ENCODE measurements around the gene COX8A.
"Not testable (repeated sequence)": the region's sequence is repeated elsewhere in the genome, so short reads cannot be mapped to it uniquely, and the experiment has no call there.

The COX8A gene

DNA sequence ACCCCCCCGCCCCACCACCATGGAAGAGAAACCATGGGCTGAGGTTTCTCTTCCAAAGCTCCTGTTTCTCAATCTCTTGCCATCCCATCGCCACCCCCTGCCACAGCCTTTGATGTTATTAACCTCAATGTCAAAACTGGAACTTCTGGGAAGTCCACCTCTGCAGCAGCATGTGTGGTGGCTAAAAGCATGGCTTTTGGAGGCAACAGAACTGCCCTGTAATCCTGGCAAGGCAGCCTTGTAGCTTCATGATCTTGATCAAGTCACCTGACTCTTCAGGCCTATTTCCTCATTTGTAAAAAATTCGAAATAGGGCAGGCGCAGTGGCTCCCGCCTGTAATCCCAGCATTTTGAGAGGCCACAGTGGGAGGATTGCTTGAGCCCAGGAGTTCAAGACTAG is 3.5 kb upstream of the COX8A start:
- no peak for FAIRE-seq

DNA sequence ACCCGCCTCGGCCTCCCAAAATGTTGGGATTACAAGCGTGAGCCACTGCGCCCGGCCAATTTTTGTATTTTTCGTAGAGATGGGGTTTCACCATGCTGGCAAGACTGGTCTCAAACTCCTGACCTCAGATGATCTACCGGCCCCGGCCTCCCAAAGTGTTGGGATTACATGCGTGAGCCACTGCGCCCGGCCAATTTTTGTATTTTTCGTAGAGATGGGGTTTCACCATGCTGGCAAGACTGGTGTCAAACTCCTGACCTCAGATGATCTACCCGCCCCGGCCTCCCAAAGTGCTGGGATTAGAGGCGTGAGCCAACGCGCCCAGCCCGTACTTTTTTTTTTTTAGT is 535 bp upstream of the COX8A start:
- FAIRE-seq: not testable (repeated sequence)

DNA sequence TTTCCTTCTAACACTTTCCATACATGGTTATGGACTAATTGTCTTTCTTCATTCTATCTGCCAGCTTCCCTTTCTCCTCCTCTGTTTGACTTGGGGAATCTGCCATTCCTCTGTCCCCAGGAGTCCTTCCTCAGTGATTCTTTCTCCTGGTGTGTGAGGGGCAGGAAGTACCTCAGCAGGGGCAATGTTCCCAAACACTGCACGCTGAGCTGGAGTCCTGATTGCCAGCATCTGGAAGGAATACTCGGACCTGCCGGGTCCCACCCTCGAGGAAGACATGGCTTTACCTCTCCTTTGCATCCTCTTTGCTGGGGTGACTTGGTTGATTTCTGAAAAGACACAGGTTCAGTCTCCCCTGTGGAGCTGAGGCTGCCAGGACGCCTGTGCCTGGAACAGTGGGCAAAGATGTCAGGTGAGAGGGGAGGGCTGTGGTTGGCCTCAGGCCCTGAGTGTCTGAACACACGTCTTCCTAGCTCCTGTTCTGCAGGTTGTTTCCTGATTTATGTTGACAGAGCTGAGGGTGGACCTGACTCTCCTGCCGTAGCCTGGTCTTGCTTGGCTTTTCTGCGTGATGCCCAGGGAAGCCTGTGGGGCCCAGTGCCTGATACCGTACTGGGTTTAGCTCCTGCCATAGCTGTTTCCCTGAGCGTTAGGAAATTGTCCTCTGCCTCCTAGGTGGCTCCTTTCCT is 4.3 kb downstream of the COX8A start:
- no peak for FAIRE-seq

DNA sequence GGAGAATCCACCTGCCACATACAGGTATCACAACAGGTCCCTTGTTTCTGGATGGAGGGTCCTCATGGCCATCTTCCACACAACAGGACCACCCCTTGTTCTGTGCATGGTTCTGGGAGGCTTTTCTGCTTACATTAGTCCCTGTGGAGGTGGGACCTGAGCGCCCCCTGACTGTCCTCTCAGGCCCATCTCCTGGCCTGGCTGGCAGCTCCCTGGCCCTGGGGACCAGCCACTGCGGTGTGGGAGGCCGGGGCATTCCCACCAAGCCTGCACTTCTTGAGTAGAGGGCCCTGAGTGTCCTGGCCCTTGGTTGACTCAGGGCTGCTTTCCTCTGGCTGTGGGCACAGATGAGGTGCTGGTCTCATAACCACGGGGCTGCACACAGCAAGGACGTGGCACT is 5.0 kb downstream of the COX8A start:
- no peak for FAIRE-seq

DNA sequence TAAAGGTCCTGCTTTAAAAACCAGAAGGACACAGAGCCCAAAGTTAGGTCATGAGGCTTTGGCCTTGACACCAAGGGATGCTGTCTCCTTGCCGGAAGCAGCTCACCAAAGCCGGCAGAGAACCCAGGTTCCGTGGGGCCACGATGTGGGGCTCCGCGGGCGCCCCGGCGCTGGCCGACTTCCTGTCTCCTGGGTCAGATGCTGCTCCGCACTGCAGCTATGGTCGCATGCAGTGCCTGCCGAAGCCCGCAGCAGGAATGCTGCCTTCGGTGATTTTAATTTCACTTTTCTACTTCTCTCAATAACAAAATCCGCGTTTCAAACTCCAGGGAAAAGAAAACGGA is 11.4 kb downstream of the COX8A start:
- no peak for FAIRE-seq

DNA sequence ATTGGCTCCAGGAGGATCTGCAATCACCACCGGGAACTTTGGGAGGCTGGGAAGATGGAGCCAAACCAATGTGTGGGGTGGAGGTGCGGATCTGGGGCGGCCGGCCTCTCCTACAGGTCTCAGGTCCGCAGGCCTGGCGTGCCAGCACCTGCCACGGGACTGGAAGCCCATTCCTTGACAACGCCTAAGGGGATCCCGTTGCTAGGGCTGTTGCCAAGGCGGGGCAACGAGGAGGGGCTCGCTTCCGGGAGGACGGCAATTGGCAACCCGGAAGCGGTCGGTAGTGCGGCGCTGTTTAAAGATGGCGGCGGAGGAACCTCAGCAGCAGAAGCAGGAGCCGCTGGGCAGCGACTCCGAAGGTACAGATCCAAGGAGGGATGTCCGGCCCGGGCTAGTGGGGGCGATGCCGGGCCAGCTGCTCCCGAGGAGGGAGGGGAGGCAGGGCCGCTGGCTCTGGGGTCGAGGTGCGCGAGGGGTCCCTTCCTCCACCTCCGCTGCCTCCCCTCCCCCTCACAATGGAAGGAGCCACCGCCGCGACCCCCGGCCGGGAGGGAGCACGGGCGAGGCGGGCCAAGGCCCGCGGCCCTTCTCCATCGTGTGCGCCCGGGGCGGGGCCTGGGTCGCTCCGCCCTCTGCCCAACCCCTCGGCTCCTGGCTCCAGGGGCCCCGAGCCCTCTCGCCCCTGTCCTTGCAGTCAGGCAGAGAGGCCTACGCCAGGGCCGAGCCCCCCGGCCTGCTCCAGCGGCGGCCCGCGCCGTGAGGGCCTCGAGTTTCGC is 11.9 kb downstream of the COX8A start, which contains the start of gene OTUB1:
TSS of gene OTUB1 (plus strand) at position 283 of the 776 bp plus-strand sequence. CDS start at position 302, 19 bp downstream.
- FAIRE-seq: peak; percentile 97

DNA sequence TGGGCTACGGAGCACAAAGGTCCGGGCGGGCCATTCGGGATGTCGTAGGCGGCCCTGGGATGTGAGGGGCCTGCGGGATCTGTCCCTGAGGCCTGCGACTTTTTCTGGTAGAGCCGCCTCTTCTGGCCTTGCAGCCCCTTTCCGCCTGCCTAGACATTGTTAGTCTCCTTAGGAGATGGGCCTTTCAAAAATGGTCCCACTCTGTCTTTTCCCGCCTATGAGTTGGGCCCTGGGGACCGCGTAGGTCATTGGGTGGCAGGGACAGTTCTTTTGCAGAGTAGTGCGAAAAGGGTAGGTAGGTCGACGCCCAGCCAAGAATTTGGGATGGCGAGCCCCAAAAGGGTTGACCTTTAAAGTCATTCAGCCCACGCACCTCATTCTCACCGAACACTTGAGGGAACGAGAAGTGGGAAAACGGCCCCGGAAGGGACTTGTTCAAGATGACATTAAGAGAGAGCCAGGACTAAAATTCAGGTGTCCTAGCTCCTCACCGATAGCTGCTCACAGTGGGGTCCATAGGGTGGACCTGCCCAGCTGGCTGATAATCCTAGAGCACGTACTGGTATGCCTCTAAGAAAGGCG is 12.6 kb downstream of the COX8A start:
- no peak for FAIRE-seq

DNA sequence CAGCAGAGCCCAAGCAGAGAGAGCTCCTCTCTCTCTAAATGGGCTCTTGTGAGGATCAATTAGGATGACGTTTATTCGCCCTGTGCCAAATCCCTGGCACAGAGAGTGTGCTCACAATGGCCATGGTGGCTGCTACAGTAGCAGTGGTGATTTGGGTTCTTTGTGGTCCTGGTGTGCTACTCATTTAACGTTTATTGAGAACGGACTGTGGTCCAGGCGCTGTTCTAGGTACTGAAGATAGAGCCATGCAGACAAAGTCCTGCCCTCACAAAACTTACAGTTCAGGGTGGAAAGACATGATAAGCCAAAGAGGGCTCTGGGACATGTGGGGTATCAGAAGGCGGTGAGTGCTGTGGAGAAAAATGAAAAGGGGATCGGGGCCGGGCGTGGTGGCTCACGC is 17.1 kb downstream of the COX8A start:
- FAIRE-seq: no peak

DNA sequence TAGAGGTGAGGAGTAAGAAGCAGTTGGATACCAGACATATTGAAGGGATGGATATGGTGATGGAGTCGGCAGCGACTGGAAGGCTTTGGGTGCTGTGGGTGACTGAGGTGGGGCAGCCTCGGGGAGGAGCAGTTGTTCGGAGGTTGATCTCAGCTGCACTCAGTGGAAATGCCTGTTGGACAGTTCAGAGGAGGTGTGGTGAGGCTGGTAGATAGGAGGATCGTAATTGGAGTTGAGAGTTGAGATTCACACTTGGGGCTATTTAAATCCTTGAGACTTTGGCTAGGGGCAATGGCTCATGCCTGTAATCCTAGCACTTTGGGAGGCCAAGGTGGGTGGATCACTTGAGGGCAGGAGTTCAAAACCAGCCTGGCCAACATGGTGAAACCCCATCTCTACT is 18.7 kb downstream of the COX8A start:
- no peak for FAIRE-seq

DNA sequence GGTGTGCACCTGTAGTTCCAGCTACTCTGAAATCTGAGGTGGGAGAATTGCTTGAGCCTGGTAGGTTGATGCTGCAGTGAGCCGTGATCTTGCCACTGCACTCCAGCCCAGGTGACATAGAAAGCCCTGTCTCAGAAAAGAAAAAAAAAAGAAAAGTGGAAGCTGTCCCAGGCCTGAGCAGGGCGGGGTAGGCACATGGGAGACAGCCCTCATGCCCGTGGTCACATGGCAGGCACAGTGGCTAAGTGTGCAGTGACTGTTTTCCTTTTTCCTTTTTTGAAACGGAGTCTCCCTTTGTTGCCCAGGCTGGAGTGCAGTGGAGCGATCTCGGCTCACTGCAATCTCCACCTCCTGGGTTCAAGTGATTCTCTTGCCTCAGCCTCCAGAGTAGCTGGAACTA is 19.6 kb downstream of the COX8A start:
- no peak for FAIRE-seq

DNA sequence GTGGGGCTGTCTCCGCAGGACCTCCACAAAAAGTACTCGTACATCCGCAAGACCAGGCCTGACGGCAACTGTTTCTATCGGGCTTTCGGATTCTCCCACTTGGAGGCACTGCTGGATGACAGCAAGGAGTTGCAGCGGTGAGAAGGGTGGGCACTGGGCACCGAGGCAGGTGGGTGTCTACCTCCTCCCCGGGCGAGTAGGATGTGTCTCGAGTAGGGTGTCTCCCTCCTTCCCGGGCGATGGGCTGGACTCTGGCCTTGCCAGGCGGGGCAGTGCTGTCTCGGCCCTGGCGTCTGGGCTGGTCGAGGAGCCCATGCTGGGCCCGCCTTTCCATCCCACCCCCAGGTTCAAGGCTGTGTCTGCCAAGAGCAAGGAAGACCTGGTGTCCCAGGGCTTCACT is 22.1 kb downstream of the COX8A start:
- no peak for FAIRE-seq

DNA sequence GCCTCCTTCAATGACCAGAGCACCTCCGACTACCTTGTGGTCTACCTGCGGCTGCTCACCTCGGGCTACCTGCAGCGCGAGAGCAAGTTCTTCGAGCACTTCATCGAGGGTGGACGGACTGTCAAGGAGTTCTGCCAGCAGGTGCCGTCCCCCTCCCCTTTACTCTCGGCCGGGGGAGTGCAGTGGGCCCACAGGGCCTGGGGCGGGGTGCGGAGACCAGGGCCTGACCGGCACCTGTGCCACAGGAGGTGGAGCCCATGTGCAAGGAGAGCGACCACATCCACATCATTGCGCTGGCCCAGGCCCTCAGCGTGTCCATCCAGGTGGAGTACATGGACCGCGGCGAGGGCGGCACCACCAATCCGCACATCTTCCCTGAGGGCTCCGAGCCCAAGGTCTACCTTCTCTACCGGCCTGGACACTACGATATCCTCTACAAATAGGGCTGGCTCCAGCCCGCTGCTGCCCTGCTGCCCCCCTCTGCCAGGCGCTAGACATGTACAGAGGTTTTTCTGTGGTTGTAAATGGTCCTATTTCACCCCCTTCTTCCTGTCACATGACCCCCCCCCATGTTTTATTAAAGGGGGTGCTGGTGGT is 22.8 kb downstream of the COX8A start:
- no peak for FAIRE-seq

DNA sequence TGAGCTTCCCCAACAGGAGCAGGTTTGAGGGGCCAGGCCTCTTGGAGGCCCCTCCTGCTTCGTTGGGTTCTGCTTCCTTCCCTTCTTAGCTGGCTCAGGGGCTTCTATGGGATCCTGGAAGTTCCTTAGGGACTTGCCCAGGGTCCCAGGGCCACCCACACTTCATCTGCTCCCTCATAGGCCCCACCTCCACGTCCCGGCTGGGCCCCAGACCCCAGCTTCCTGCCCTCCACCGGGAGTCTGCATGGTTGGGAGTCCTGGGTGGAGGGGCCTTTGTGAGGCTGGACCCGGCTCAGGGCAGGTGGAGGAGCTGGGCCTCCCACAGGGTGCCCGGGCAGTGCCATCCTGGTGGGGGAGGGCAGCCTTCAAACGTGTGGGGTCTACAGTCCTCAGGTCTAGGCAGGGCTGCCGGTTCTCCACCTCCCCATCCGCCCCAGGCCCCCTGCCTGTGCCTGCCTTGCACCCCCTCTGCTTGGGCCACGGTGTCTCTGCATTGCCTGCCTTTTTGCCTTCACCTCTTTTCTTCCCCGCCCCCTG is 23.4 kb downstream of the COX8A start:
- FAIRE-seq: no peak

DNA sequence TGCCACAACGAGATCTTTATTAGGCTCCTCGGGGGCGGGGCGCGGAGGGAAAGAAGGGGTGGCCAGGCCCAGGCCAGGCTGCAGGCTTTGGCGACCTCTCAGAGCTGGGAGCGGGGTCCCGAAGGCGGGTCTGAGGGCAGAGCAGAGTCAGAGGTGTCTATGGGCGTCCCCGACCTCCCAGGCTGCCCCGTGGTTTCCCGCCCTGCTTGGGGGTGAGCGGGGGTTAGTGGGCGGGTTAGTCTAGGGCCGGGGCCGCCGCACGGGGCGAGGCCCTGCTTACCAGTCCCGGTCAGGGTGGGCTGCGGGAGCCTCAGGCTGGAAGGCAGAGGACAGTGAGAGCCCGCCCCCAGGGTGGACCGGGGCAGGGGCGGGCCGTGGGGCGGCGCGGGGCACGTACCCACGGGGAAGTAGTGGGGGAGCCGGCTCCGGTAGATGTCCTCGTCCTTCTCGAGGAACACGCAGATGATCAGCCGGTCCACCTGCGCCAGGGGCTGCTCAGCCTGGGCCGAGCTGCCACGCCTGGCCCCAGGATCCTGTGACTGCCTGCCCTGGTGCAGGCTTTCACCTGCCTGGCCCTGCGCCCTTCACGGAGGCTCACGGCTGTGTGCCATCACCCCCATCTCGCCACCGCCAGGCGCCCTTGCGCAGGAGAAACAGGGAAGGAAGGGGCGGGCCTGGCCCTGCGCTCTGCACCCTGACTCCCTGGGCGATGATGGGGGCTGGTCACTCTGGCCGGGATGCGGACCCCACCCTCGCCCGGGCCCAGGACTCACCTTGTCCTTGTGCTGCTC is 24.3 kb downstream of the COX8A start:
- peak; percentile 39 for FAIRE-seq

DNA sequence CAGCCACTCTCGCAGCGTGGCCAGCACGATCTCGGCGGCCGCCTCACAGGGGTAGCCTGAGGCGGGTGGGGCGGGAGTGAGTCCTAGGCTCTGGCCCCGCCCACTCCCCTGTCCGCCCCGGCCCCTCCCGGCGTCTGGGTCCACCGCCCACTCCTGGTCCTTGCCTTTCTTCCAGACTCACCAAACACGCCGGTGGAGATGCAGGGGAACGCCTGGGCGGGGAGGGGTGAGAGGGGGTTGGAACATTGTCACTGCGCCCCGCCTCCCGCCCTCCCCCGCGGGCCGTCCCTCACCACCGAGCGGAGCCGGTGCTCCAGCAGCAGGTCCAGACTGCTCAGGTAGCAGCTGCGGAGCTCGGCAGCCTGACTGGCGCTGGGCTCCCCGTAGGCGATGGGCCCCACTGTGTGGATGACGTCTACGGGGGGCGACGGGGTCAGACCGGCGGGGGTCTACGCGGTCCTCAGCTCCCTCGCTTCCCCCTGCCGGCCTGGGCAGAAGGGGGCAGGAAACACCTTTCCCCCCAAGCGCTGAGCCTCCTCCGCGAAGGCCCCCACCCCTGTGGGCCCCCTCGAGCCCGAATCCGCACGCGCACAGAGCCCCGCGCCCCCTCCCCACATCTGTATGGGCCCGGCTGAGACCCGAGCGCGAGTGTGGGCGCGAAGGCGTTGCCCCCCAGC is 25.1 kb downstream of the COX8A start:
- FAIRE-seq: peak; percentile 93

DNA sequence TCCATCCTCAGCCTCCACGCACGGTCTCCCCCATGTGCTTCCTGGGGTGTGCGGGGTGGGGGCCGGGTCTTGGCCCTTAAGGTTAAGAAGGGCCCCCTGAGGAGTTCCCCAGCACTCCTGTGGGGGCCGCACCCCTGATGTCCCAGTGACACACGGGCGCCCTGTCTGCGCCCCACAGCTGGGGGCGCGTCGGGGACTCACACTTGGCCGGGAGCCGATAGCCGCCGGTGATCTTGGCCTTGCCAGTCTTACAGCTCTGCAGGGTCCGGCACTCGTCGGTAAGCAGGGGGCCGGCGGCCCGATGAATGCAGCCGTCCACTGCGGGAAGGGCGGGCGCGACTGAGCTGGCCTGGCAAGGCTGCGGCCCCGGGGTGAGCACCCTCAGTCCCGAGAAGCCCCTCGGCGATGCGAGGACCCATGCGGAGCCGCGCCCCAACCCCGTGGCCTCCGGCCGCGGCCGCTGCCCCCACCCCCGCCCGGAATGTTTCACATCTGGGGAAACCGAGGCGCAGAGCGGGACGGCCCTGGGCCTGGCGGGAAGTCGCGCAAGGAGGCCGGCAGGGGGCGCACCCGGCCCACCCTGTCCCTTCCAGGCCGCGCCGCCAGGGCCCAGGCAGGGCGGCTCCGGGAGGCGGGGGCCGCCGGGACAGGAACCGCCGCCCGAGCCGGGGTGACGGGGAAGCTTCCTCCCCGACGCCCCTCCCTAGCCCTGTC is 25.8 kb downstream of the COX8A start:
- FAIRE-seq: no peak

DNA sequence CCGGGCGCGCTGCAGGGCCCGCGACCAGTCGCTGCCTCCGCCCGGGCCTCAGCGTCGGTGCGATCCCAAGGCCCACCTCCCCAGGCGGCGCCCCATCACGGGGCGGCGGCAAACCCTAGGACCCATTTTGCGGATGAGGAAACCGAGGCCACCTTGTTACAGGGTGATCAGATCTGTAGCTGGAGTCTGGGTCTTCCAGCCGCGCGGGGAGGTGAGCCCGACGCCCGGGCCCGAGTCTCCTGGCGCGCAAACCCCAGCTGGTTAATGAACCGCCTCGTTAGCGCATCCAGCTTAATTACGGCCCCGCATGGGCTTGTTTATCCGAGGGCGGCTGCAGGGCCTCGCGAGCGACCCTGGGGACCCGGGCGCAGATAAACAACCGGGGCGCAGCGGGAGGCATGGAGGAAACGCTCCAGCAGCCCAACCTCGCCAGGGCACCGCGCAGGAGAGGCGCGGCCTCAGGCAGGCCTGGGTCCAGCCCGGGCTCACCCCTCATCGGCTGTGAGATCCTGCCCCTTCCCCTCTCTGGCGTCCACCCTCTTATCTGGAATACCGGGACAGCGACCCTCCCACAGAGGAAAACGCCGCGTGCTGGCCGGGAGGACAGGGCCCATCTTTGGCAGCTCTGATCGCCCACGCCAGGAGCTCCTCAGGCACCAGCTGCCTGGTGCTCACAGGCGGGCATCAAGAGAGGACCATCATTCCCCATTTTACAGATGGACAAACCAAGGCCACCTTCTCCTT is 26.5 kb downstream of the COX8A start:
- FAIRE-seq: no peak

DNA sequence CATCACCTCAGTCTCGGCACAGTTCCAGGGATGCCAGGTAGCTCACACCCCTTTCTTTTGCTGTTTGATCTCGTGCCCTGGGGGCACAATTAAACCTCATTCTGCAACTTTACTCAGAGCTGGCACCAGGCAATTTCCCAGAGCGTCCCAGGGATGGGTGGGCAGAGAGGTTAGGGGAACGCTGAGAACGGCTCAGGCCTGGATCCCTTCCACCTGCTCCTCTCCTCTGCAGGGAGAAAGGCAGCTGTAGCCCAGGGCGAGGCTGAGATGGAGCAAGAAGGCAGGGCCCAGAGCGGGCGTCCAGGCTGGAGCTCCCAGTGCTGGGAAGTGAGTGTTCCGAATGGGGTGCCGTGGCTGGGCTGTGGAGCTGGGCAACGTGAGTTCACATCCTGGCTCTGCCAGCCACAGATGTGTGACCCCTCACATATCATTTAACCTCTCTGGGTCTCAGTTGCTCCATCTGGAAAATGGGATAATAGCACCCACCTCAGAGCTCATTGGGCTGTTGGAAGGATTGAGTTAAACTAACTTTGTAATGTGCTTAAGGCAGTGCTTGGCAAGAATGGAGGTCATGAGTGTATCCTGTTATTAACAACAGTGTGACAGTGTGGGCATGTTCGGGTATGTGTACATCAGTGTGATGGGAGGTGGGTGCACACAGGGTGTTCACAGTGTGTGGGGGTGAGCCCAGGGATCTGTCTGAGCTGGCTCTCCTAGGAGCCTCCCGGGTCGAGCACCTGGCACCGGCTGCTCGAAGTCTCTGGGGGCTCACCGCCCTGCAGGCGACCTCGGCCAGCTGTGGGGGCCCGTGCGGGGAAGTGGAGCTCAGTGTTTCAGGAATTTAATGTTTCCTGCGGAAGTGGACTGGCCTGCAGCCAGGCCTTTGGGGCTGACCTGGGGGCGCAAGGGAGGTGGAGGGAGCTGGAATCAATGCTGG is 27.3 kb downstream of the COX8A start:
- FAIRE-seq: no peak

DNA sequence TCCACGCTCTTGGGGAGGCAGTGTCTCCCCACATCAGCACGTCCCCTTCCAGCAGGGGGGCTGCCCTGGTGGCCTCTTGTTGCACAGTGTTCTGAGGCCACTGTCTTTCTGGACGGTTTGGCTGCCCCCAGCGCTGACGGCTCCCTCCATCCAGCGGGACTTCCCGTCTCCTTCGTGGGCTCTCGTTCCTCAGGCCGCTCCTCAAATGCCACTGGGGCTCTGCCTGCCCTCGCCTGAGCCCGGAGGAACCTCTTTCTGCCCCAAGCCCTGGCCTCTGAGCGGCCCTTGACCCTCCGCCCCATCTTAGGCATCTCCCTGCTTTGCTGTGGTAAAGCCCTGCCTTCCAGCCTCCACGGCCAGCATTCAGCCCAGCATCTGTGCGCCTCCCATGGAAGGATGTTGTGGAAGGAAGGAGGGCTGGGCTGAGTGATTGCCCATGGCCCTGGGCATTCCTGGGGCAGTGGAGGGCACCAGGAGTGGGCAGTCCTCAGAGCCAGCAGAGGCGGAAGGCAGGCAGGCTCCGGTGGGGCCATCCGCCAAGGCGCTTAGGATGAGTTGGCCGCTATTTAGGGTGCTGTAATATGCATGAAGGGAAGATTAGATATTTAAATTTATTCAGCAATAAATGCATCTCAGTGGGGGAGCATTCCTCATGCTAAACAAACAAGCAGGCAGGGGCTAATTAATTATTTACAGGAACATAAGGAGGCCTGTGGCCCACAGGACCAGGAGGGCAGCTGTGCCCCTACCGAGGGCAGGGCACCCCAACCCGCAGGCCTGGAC is 29.6 kb downstream of the COX8A start:
- no peak for FAIRE-seq

Measured in G401.6 (cell line).